GM12801 (cell line): Measurements from ENCODE around the gene PRKN.

Experiments
- TF ChIP-seq, protein P1 (sequence below): IDR thresholded peaks from one replicate; pipeline ENCODE4 v1.5.1; 2011; ENCODE audit warnings: control low read depth; ENCODE audit not compliant: insufficient read length; ENCODE audit errors: extremely low read depth

Gene PRKN

DNA sequence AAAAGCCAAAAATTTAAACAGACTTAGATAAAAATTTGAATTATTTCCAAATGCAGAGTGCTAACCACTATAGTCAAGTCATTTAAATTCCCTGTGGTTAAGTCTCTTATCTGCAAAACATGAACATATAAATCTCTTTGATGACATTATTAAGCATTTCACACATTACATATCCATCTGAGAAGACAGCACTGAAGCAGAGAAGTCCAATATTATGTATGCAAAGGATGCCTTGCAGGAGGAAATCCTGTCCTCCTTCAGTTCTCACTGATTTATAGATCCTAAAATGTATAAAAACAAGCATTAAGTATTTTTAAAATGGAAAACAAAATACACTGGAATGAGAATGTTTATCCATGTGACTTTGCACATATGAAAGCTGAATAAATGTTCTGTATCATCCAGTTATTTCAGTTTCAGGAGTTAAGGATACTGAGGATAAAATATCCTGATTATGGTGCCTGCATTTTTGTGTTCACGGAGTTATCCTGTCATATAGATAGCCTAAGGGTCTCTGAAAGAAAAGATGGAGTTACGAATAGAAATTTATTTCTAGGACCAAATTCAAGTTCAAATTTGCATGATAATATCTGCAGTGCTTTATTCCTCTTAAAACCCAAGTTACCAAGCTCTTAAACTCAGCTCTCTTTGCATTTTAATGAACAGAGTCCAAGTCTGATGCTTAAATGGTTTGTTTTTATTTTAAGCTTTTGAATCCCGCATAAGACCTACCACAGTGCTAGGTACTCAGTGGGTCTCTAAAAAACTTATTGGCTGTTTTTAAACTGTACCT, 145.4 kb downstream of the PRKN start:
- TF ChIP-seq, protein P1, sequence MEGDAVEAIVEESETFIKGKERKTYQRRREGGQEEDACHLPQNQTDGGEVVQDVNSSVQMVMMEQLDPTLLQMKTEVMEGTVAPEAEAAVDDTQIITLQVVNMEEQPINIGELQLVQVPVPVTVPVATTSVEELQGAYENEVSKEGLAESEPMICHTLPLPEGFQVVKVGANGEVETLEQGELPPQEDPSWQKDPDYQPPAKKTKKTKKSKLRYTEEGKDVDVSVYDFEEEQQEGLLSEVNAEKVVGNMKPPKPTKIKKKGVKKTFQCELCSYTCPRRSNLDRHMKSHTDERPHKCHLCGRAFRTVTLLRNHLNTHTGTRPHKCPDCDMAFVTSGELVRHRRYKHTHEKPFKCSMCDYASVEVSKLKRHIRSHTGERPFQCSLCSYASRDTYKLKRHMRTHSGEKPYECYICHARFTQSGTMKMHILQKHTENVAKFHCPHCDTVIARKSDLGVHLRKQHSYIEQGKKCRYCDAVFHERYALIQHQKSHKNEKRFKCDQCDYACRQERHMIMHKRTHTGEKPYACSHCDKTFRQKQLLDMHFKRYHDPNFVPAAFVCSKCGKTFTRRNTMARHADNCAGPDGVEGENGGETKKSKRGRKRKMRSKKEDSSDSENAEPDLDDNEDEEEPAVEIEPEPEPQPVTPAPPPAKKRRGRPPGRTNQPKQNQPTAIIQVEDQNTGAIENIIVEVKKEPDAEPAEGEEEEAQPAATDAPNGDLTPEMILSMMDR: no peak

DNA sequence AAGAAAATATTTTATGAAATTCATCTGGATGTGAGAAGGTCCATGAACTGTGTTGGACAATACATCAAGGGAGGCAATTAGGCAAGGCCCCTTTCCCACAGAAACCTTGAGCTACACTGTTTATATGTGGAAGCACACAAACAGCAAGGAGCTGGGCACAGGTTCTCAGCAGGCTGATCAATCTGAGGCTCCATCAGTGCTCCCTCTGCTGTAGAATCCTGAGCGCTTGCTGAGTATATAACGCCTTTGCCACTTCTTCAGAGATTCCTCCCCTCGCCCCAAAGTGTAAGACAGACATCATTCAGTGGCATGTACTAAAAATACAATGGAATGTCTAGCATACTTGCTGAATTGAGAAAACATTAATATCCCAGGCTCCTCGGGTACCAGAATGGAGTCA, 146.9 kb downstream of the PRKN start:
- TF ChIP-seq, protein P1: no peak

DNA sequence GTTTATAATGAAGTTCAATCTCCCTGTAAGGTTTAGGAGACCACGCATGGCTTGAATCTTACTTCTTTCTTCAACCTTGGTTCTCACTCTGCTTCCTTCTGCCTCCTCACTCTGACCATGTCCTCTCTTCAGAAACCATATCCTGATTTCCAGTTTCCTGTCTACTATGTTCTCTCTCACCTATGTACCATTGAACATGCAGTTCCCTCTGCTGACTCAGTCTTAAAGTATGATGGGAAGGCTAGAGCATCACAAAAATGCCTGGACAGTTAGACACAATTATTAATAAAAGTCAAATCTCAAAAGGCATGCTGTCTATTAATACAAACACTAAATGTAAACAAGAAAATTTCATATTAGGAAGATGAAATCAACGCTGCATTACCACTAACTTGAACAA, 151.6 kb downstream of the PRKN start:
- TF ChIP-seq, protein P1: no peak

DNA sequence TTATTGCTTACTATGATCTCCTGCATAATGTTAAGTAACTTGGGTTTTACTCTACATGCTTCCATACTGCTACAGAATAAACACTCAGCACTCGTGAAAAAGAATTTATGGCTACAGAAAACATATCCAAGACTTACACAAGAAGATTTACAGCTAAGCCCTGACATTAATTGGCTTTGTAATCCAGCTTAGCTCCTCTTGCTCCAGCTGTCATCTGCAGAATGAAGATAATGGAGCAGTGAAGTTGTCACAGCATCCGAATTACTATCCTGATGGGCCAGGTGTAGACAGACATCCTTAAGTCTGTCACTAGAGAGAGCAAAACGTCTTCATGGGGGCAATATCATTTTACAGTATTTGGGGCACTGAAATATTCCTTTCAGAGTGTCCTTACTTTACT, 155.3 kb downstream of the PRKN start:
- TF ChIP-seq, protein P1: no peak

DNA sequence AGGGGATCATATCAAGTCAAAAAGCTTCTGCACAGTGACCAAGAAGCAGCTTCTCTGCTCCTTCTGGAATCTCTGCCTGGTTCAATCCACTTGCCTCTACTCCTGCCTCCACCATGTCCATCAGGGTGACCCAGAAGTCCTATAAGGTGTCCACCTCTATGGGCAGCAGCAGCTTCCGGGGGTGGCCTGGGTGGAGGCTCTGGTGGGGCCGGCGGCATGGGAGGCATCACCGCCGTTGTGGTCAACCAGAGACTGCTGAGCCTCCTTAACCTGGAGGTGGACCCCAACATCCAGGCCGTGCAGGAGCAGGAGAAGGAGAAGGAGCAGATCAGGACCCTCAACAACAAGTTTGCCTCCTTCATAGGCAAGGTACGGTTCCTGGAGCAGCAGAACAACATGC, 159.3 kb downstream of the PRKN start:
- TF ChIP-seq, protein P1: no peak

DNA sequence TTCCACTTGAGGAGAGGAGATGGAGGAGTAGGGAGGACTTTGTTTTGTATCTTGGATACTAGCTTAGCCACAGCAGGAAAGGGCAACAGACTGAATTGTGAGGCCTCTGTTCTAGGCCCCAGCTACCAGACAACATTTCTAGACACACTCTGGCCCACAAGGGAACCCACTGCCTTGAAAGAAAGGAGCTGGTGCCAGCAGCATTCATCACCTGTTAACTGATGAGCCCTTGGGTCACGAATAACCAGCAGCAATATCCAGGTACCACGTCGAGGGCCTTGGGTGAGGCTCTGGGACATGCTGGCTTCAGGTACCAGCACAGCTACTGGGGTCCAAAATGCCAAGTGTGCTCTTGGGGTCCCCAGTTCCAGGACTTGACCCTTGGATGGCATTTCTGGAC, 165.5 kb downstream of the PRKN start:
- TF ChIP-seq, protein P1: no peak

DNA sequence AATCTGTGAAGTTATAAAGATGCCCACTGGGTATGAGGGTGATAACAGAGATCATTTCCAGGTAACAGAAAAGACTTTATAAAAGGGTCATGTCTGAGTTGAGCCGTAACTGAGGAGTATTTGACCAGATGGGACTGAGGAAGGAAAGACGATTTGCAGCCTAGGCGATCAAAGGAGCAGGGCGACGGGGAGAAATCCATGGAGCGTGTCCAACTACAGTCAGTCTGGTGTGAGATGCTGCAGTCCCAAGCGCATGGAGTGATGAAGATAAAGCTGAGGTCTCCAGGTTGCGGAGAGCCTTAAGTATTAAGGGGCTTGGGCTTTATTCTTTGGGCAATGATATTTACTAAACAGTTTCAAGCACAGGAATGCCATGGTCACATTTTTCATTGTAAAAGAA, 166.7 kb downstream of the PRKN start:
- TF ChIP-seq, protein P1: no peak
